OCI-LY7 (cell line): Measurements from ENCODE around the gene HOXC6.

ENCODE experiments used
- CTCF ChIP-seq: fragments of 200-600 bp; sonication (generic); conservative IDR thresholded peaks from 2 replicates; pipeline ENCODE4 v1.5.1; 2014; ENCODE audit warnings: mild to moderate bottlenecking, antibody characterized with exemption, low read length, moderate library complexity, mixed read lengths
- EZH2phosphoT487 ChIP-seq: fragments of 200-600 bp; sonication (generic); IDR thresholded peaks from 2 replicates; pipeline ENCODE4 v1.6.1; 2018; ENCODE audit warnings: low read depth, borderline replicate concordance, mild to moderate bottlenecking, mixed run types, antibody characterized with exemption, low read length, moderate library complexity, mixed read lengths

- TF ChIP-seq CTCF (no peak), EZH2phosphoT487 (no peak)
Measured at GRCh38 chr12:53983950-53984572, 44.2 kb upstream of the HOXC6 start.
